ENCODE measurements around the gene SORT1.

Gene SORT1

GRCh38 chr1:109354929-109355328, 42.8 kb downstream of the SORT1 start:
- Histone ChIP-seq H3K4me1 (ENCODE audit: control insufficient read depth, low read depth, low read length) (no peaks in the 10 kb centered on the region), H3K27me3 (ENCODE audit: insufficient read depth, low read length, poor library complexity) (no peaks in the 10 kb centered on the region), H3K79me1 (ENCODE audit: low read length) (no peaks in the 10 kb centered on the region), H3K4me3 (ENCODE audit: low read length) (no peak overlapping the region), H3K23ac (ENCODE audit: low read length) (no peak overlapping the region), H4K5ac (ENCODE audit: low read length) (no peak overlapping the region), H3K79me2 (ENCODE audit: control insufficient read depth, insufficient read depth, low read length) (no peaks in the 10 kb centered on the region), H2BK5ac (ENCODE audit: low read length) (no peak overlapping the region), H3K36me3 (ENCODE audit: control insufficient read depth, insufficient read depth, low read length) (peaks cover 3% of the 10 kb centered on the region), H2AK5ac (ENCODE audit: low read length) (no peak overlapping the region), H3K18ac (ENCODE audit: low read length) (no peak overlapping the region), H3K4me2 (ENCODE audit: low read length) (no peak overlapping the region), H4K8ac (ENCODE audit: low read depth, low read length) (no peak overlapping the region), H3K9ac (ENCODE audit: low read length) (no peak overlapping the region), H2BK120ac (ENCODE audit: low read depth, low read length) (no peak overlapping the region), H2BK15ac (replicated peaks; ENCODE audit: low read depth) (no peak overlapping the region), H3K27ac (ENCODE audit: low read depth, low read length) (no peak overlapping the region), H3K56ac (ENCODE audit: low read length) (no peak overlapping the region), H3K4ac (ENCODE audit: low read depth, low read length) (no peak overlapping the region)
- no peak for DNase-seq
- no CpG with 5 or more reads among the region's 3 CpGs for WGBS (ENCODE audit: extremely low coverage, insufficient coverage, low lambda C conversion rate)

- Histone ChIP-seq H3K23ac (ENCODE audit: low read length) (peak overlapping the region; percentile 11), H2BK5ac (ENCODE audit: low read length) (no peak overlapping the region), H3K4me2 (ENCODE audit: low read length) (no peak overlapping the region), H3K36me3 (ENCODE audit: control insufficient read depth, insufficient read depth, low read length) (peaks cover 4% of the 10 kb centered on the region), H2BK120ac (ENCODE audit: low read depth, low read length) (no peak overlapping the region), H3K27ac (ENCODE audit: low read depth, low read length) (no peak overlapping the region), H3K4me3 (ENCODE audit: low read length) (no peak overlapping the region), H3K4ac (ENCODE audit: low read depth, low read length) (no peak overlapping the region), H3K18ac (ENCODE audit: low read length) (no peak overlapping the region), H3K79me1 (ENCODE audit: low read length) (no peaks in the 10 kb centered on the region), H2AK5ac (ENCODE audit: low read length) (no peak overlapping the region), H3K4me1 (ENCODE audit: control insufficient read depth, low read depth, low read length) (no peaks in the 10 kb centered on the region), H3K79me2 (ENCODE audit: control insufficient read depth, insufficient read depth, low read length) (no peaks in the 10 kb centered on the region), H3K56ac (ENCODE audit: low read length) (no peak overlapping the region), H3K9ac (ENCODE audit: low read length) (no peak overlapping the region), H2BK15ac (replicated peaks; ENCODE audit: low read depth) (no peak overlapping the region), H3K27me3 (ENCODE audit: insufficient read depth, low read length, poor library complexity) (no peaks in the 10 kb centered on the region), H4K8ac (ENCODE audit: low read depth, low read length) (no peak overlapping the region), H4K5ac (ENCODE audit: low read length) (no peak overlapping the region)
- WGBS (ENCODE audit: extremely low coverage, insufficient coverage, low lambda C conversion rate), result no CpG with 5 or more reads among the region's 5 CpGs
- no peak for DNase-seq
These were observed 46.3 kb downstream of the SORT1 start for GRCh38 chr1:109351457-109351856.

- no peak overlapping the region for H3K9ac ChIP-seq (ENCODE audit: low read length)
- H3K4me1 ChIP-seq (ENCODE audit: control insufficient read depth, low read depth, low read length), result no peaks in the 10 kb centered on the region
- H3K36me3 ChIP-seq (ENCODE audit: control insufficient read depth, insufficient read depth, low read length), result peaks cover 4% of the 10 kb centered on the region
- H3K27me3 ChIP-seq (ENCODE audit: insufficient read depth, low read length, poor library complexity), result no peaks in the 10 kb centered on the region
- no peak overlapping the region for H3K4me3 ChIP-seq (ENCODE audit: low read length)
- H2BK5ac ChIP-seq (ENCODE audit: low read length), result no peak overlapping the region
- H2AK5ac ChIP-seq (ENCODE audit: low read length), result no peak overlapping the region
- no peaks in the 10 kb centered on the region for H3K79me2 ChIP-seq (ENCODE audit: control insufficient read depth, insufficient read depth, low read length)
- H3K56ac ChIP-seq (ENCODE audit: low read length), result no peak overlapping the region
- no peak overlapping the region for H2BK120ac ChIP-seq (ENCODE audit: low read depth, low read length)
- no peak overlapping the region for H3K23ac ChIP-seq (ENCODE audit: low read length)
- no peak overlapping the region for H3K4ac ChIP-seq (ENCODE audit: low read depth, low read length)
- no CpG with 5 or more reads among the region's 1 CpG for WGBS (ENCODE audit: extremely low coverage, insufficient coverage, low lambda C conversion rate)
- no peak overlapping the region for H3K18ac ChIP-seq (ENCODE audit: low read length)
- no peak overlapping the region for H4K8ac ChIP-seq (ENCODE audit: low read depth, low read length)
- DNase-seq, result no peak
- no peaks in the 10 kb centered on the region for H3K79me1 ChIP-seq (ENCODE audit: low read length)
- no peak overlapping the region for H4K5ac ChIP-seq (ENCODE audit: low read length)
- no peak overlapping the region for H2BK15ac ChIP-seq (replicated peaks; ENCODE audit: low read depth)
- H3K27ac ChIP-seq (ENCODE audit: low read depth, low read length), result no peak overlapping the region
- H3K4me2 ChIP-seq (ENCODE audit: low read length), result no peak overlapping the region
These were observed 47.1 kb downstream of the SORT1 start for GRCh38 chr1:109350655-109351054.

GRCh38 chr1:109350182-109350581, 47.5 kb downstream of the SORT1 start:
- no CpG with 5 or more reads among the region's 4 CpGs for WGBS (ENCODE audit: extremely low coverage, insufficient coverage, low lambda C conversion rate)
- no peaks in the 10 kb centered on the region for H3K79me2 ChIP-seq (ENCODE audit: control insufficient read depth, insufficient read depth, low read length)
- no peaks in the 10 kb centered on the region for H3K27me3 ChIP-seq (ENCODE audit: insufficient read depth, low read length, poor library complexity)
- H4K8ac ChIP-seq (ENCODE audit: low read depth, low read length), result no peak overlapping the region
- H2BK15ac ChIP-seq (replicated peaks; ENCODE audit: low read depth), result no peak overlapping the region
- peaks cover 4% of the 10 kb centered on the region for H3K36me3 ChIP-seq (ENCODE audit: control insufficient read depth, insufficient read depth, low read length)
- no peak for DNase-seq
- H3K23ac ChIP-seq (ENCODE audit: low read length), result no peak overlapping the region
- H3K79me1 ChIP-seq (ENCODE audit: low read length), result no peaks in the 10 kb centered on the region
- H4K5ac ChIP-seq (ENCODE audit: low read length), result no peak overlapping the region
- no peak overlapping the region for H3K4me3 ChIP-seq (ENCODE audit: low read length)
- no peaks in the 10 kb centered on the region for H3K4me1 ChIP-seq (ENCODE audit: control insufficient read depth, low read depth, low read length)
- no peak overlapping the region for H2AK5ac ChIP-seq (ENCODE audit: low read length)
- H3K4ac ChIP-seq (ENCODE audit: low read depth, low read length), result no peak overlapping the region
- no peak overlapping the region for H2BK5ac ChIP-seq (ENCODE audit: low read length)
- no peak overlapping the region for H3K9ac ChIP-seq (ENCODE audit: low read length)
- H2BK120ac ChIP-seq (ENCODE audit: low read depth, low read length), result no peak overlapping the region
- no peak overlapping the region for H3K18ac ChIP-seq (ENCODE audit: low read length)
- no peak overlapping the region for H3K56ac ChIP-seq (ENCODE audit: low read length)
- H3K4me2 ChIP-seq (ENCODE audit: low read length), result no peak overlapping the region
- H3K27ac ChIP-seq (ENCODE audit: low read depth, low read length), result no peak overlapping the region

GRCh38 chr1:109347511-109347910, 50.2 kb downstream of the SORT1 start:
- no peaks in the 10 kb centered on the region for H3K27me3 ChIP-seq (ENCODE audit: insufficient read depth, low read length, poor library complexity)
- H3K9ac ChIP-seq (ENCODE audit: low read length), result no peak overlapping the region
- H3K4ac ChIP-seq (ENCODE audit: low read depth, low read length), result no peak overlapping the region
- H2BK15ac ChIP-seq (replicated peaks; ENCODE audit: low read depth), result no peak overlapping the region
- no peak overlapping the region for H3K18ac ChIP-seq (ENCODE audit: low read length)
- H4K8ac ChIP-seq (ENCODE audit: low read depth, low read length), result no peak overlapping the region
- WGBS (ENCODE audit: extremely low coverage, insufficient coverage, low lambda C conversion rate), result no CpG with 5 or more reads among the region's 6 CpGs
- no peak overlapping the region for H2AK5ac ChIP-seq (ENCODE audit: low read length)
- H3K4me3 ChIP-seq (ENCODE audit: low read length), result no peak overlapping the region
- H3K56ac ChIP-seq (ENCODE audit: low read length), result no peak overlapping the region
- H3K79me2 ChIP-seq (ENCODE audit: control insufficient read depth, insufficient read depth, low read length), result no peaks in the 10 kb centered on the region
- H2BK120ac ChIP-seq (ENCODE audit: low read depth, low read length), result no peak overlapping the region
- no peaks in the 10 kb centered on the region for H3K4me1 ChIP-seq (ENCODE audit: control insufficient read depth, low read depth, low read length)
- peaks cover 4% of the 10 kb centered on the region for H3K36me3 ChIP-seq (ENCODE audit: control insufficient read depth, insufficient read depth, low read length)
- no peaks in the 10 kb centered on the region for H3K79me1 ChIP-seq (ENCODE audit: low read length)
- H3K4me2 ChIP-seq (ENCODE audit: low read length), result no peak overlapping the region
- H2BK5ac ChIP-seq (ENCODE audit: low read length), result no peak overlapping the region
- DNase-seq, result no peak
- H3K23ac ChIP-seq (ENCODE audit: low read length), result no peak overlapping the region
- no peak overlapping the region for H3K27ac ChIP-seq (ENCODE audit: low read depth, low read length)
- H4K5ac ChIP-seq (ENCODE audit: low read length), result no peak overlapping the region

All from mesendoderm (in vitro differentiated cells).